CD4-positive, alpha-beta T cell (primary cell): ENCODE results near the gene AANAT. TPM values are rescaled to one million over a fixed set of nuclear protein-coding genes. Genes with fewer than 3 reads are reported as not detected.

Experiments used
- ATAC-seq: fragments of 200-7000 bp; cut with Tn5 transposase; one replicate; pipeline ENCODE4 v1.10.0; 2022; ENCODE audit warnings: mild to moderate bottlenecking; ENCODE audit not compliant: poor library complexity
- CTCF ChIA-PET: fragments of 350-600 bp; sonication (Branson Sonifier 250); formaldehyde crosslinking; loops from one replicate; lab custom pipeline; 2021; ENCODE audit warnings: antibody characterized with exemption, inconsistent platforms; lab: Charles Lee
- POLR2A ChIA-PET: fragments of 350-600 bp; sonication (Branson Sonifier 250); formaldehyde crosslinking; loops from one replicate; lab custom pipeline; 2021; ENCODE audit warnings: antibody characterized with exemption, inconsistent platforms; lab: Charles Lee
- DNase-seq, 14 experiments: peaks; one replicate each; pipeline ENCODE4 v3.0.0-alpha.2; 2013 to 2020; ENCODE audit warnings: mixed read lengths in 2 of 14
- H3K27ac ChIP-seq, 2 donors: one replicate each; pipeline versions ENCODE4 v1.5.1 to v1.7.0; 2013; ENCODE audit warnings: low read length in 2 of 2, low read depth in 1 of 2, mild to moderate bottlenecking in 1 of 2
- H3K27me3 ChIP-seq, 2 experiments: 1 replicate in 1 of 2; 2 replicates in 1 of 2; pipeline versions ENCODE4 v1.6.1 to v1.7.0; 2013; ENCODE audit warnings: low read length in 2 of 2, control low read depth in 1 of 2, mild to moderate bottlenecking in 1 of 2, moderate library complexity in 1 of 2; ENCODE audit not compliant: insufficient read depth in 2 of 2, control insufficient read depth in 1 of 2
- H3K36me3 ChIP-seq: one replicate; pipeline ENCODE4 v1.6.1; 2013; ENCODE audit warnings: low read length, control low read depth; ENCODE audit not compliant: insufficient read depth
- H3K4me1 ChIP-seq: one replicate; pipeline ENCODE4 v1.6.1; 2013; ENCODE audit warnings: low read length, control low read depth; ENCODE audit not compliant: insufficient read depth
- H3K4me3 ChIP-seq: one replicate; pipeline ENCODE4 v1.5.1; 2013; ENCODE audit warnings: mild to moderate bottlenecking, low read length, moderate library complexity
- H3K9me3 ChIP-seq, 2 experiments: 1 replicate in 1 of 2; 2 replicates in 1 of 2; pipeline versions ENCODE4 v1.6.1 to v1.7.0; 2013; ENCODE audit warnings: low read length in 2 of 2, mild to moderate bottlenecking in 2 of 2, control low read depth in 1 of 2, moderate library complexity in 1 of 2; ENCODE audit not compliant: control insufficient read depth in 1 of 2, insufficient read depth in 1 of 2
- H3K27ac Mint-ChIP-seq: one replicate; pipeline ENCODE4 v1.8.0; 2020; ENCODE audit warnings: mixed read lengths
- H3K27me3 Mint-ChIP-seq: one replicate; pipeline ENCODE4 v1.8.0; 2021; ENCODE audit warnings: mixed read lengths
- H3K36me3 Mint-ChIP-seq: one replicate; pipeline ENCODE4 v1.8.0; 2021; ENCODE audit warnings: low read depth, mixed read lengths
- H3K4me1 Mint-ChIP-seq: one replicate; pipeline ENCODE4 v1.8.0; 2021; ENCODE audit warnings: low read depth, mixed read lengths
- H3K4me3 Mint-ChIP-seq: one replicate; pipeline ENCODE4 v1.8.0; 2020; ENCODE audit warnings: mild to moderate bottlenecking, mixed read lengths
- H3K9me3 Mint-ChIP-seq: one replicate; pipeline ENCODE4 v1.8.0; 2020; ENCODE audit warnings: mixed read lengths
- CTCF ChIP-seq: fragments of 200-600 bp; IDR thresholded peaks from one replicate; pipeline ENCODE4 v1.8.0; 2022; ENCODE audit warnings: antibody characterized with exemption, mild to moderate bottlenecking
- intact Hi-C, 2 experiments: fragments of 100-400 bp; cut with DNase I in 1 of 2; cut with micrococcal nuclease in 1 of 2; formaldehyde crosslinking; loops; one replicate each; pipeline versions ENCODE4 v1.15.1 to v1.9.0; 2023 to 2025; cut with DNase I, micrococcal nuclease
- total RNA-seq, 174 experiments: library from RNA in 2 of 174; stranded (reverse) in 2 of 174; gene quantifications; one replicate each; pipeline ENCODE4 v1.2.3 and lab custom pipeline; 2021 to 2026

The AANAT gene
- total RNA-seq, 2 experiments from 2014 or later, result 0.14 TPM; not detected in 1

GRCh38 chr17:76496464-76496863, 29.1 kb downstream of the AANAT start:
- ATAC-seq (no peak), DNase-seq (no peak)
- no peak overlapping the region for H3K27ac ChIP-seq
- Mint-ChIP-seq H3K27me3 (no peaks in the 10 kb centered on the region), H3K4me1 (peaks cover 54% of the 10 kb centered on the region), H3K4me3 (no peak overlapping the region), H3K27ac (no peak overlapping the region), H3K36me3 (no peaks in the 10 kb centered on the region), H3K9me3 (no peaks in the 10 kb centered on the region)
- intact Hi-C loops, result no loop called here
- H3K4me3 ChIP-seq, result no peak overlapping the region
- CTCF ChIA-PET, result no interaction called here
- TF ChIP-seq CTCF, result no peak
- peaks cover 80% of the 10 kb centered on the region for H3K4me1 ChIP-seq
- POLR2A ChIA-PET, result no interaction called here
- no peaks in the 10 kb centered on the region for H3K27me3 ChIP-seq
- peaks cover 2% of the 10 kb centered on the region for H3K36me3 ChIP-seq
- no peaks in the 10 kb centered on the region for H3K9me3 ChIP-seq

- Mint-ChIP-seq H3K9me3 (no peaks in the 10 kb centered on the region), H3K27ac (no peak overlapping the region), H3K36me3 (no peaks in the 10 kb centered on the region), H3K4me3 (no peak overlapping the region), H3K27me3 (no peaks in the 10 kb centered on the region), H3K4me1 (peaks cover 51% of the 10 kb centered on the region)
- Histone ChIP-seq H3K36me3 (peaks cover 2% of the 10 kb centered on the region), H3K27ac (no peak overlapping the region), H3K27me3 (no peaks in the 10 kb centered on the region), H3K4me3 (no peak overlapping the region), H3K4me1 (peaks cover 79% of the 10 kb centered on the region), H3K9me3 (no peaks in the 10 kb centered on the region)
- ATAC-seq (no peak), DNase-seq (no peak)
- intact Hi-C loops, result no loop called here
- ChIA-PET POLR2A (no interaction called here), CTCF (no interaction called here)
- no peak for TF ChIP-seq CTCF
These were observed 30.2 kb downstream of the AANAT start for GRCh38 chr17:76497699-76497978.

GRCh38 chr17:76497979-76498875, 30.8 kb downstream of the AANAT start:
- TF ChIP-seq CTCF, result no peak
- Mint-ChIP-seq H3K9me3 (no peaks in the 10 kb centered on the region), H3K4me1 (peaks cover 45% of the 10 kb centered on the region), H3K36me3 (no peaks in the 10 kb centered on the region), H3K4me3 (peak overlapping the region; percentile 48), H3K27me3 (no peaks in the 10 kb centered on the region), H3K27ac (no peak overlapping the region)
- Histone ChIP-seq H3K27me3 (no peaks in the 10 kb centered on the region), H3K4me1 (peaks cover 73% of the 10 kb centered on the region), H3K27ac (no peak overlapping the region), H3K36me3 (peaks cover 2% of the 10 kb centered on the region), H3K9me3 (no peaks in the 10 kb centered on the region), H3K4me3 (no peak overlapping the region)
- ChIA-PET CTCF (interaction anchor here (1.4 kb wide), 1 partner anchor 25 kb away, joined by 3 read pairs; no protein-coding TSS in a partner anchor), POLR2A (interaction anchor here (0.6 to 1.1 kb wide), 2 partner anchors 17 to 63 kb away, joined by 3 read pairs; no protein-coding TSS in a partner anchor)
- DNase-seq (no peak), ATAC-seq (no peak)
- intact Hi-C loops, result no loop called here
